ENCODE results near the gene IL36B.

DNA sequence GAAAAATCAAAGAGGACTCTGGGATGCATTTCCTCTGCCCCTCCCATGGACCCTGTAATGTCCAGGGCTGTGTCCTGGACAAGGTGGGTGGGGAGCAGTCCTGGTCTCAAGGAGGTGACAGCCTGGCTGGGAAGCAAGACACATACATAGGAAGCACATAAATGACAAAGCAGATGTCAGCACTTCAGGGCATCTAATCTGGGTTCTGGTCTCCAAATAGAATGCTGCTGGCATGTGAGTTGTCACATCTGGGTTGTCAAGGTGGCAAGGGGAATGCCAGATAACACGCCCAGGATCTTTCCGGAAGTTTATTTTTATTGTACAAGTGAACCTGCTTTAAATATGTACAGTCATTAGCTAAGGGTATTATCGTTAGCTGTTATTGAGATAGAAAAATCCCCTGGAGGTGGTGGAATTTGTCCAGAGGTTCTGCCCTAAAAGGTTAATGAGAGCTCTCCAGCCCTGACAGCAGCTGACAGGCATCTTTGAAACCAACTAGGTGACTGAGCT, 20.7 kb upstream of the IL36B start:
- no peak for TF ChIP-seq MCM3 (IDR thresholded peaks at IDR 0.05)
- no peak for TF ChIP-seq EP300 (IDR thresholded peaks at IDR 0.05; ENCODE audit: low read length)
- TF ChIP-seq NR2C2 (CRISPR knock-in tag; IDR thresholded peaks at IDR 0.05), result no peak
- TF ChIP-seq NR2C2 (tag; IDR thresholded peaks at IDR 0.05), result no peak
- TF ChIP-seq FOXA1 (IDR thresholded peaks at IDR 0.05; ENCODE audit: borderline replicate concordance), result no peak
- no peak for TF ChIP-seq POLR2A (conservative IDR thresholded peaks at IDR 0.05)
- TF ChIP-seq ZBTB11 (CRISPR knock-in tag; IDR thresholded peaks at IDR 0.05), result no peak
- TF ChIP-seq ZNF551 (CRISPR knock-in tag; IDR thresholded peaks at IDR 0.05), result no peak
